SK-MEL-5 (cell line): Measurements from ENCODE around the gene HNRNPM. TPM values are rescaled to one million over a fixed set of nuclear protein-coding genes. Genes with fewer than 3 reads are reported as not detected.

Source experiments
- DNase-seq: peaks from one replicate; pipeline ENCODE4 v3.0.0-alpha.2; 2016; ENCODE audit warnings: low read depth, low spot score
- in situ Hi-C: cut with HindIII; loops from 2 replicates; pipeline ENCODE4 v1.10.0; 2016; ENCODE audit warnings: low sequenced_read_pairs, high pct_unique_total_duplicates, low pct_unique_long_range_greater_than_20kb
- total RNA-seq: library from RNA; depleted of rRNA; stranded (reverse); fragments of >200 nt; shearing (Covaris generic); gene quantifications from 2 replicates; pipeline ENCODE4 v1.2.3, GENCODE V29; 2014

Gene HNRNPM
- total RNA-seq, 1 experiment from 2014 or later = 56.1 TPM

- in situ Hi-C loops = no loop called here
- no peak for DNase-seq
Measured at GRCh38 chr19:8453616-8454015, 8.8 kb downstream of the HNRNPM start.

GRCh38 chr19:8454218-8454617 is 9.4 kb downstream of the HNRNPM start:
- in situ Hi-C loops = no loop called here

GRCh38 chr19:8455018-8455417 is 10.2 kb downstream of the HNRNPM start:
- DNase-seq = no peak
- in situ Hi-C loops = no loop called here

More at GRCh38 chr19:8454218-8454617, 9.4 kb downstream of the HNRNPM start:
- no peak for DNase-seq

GRCh38 chr19:8456064-8456463 is 11.3 kb downstream of the HNRNPM start:
- DNase-seq = peak; percentile 8
- in situ Hi-C loops = no loop called here

GRCh38 chr19:8457209-8457608 is 12.4 kb downstream of the HNRNPM start:
- no peak for DNase-seq
- in situ Hi-C loops = no loop called here

GRCh38 chr19:8457827-8458226 is 13.1 kb downstream of the HNRNPM start:
- no peak for DNase-seq
- in situ Hi-C loops = no loop called here

- in situ Hi-C loops = no loop called here
- DNase-seq = no peak
Measured at GRCh38 chr19:8458380-8458779, 13.6 kb downstream of the HNRNPM start.

- no peak for DNase-seq
- in situ Hi-C loops = no loop called here
Measured at GRCh38 chr19:8459095-8459494, 14.3 kb downstream of the HNRNPM start.

- no peak for DNase-seq
- in situ Hi-C loops = no loop called here
Measured at GRCh38 chr19:8459520-8460270, 14.9 kb downstream of the HNRNPM start.

- in situ Hi-C loops = no loop called here
- peak; percentile 13 for DNase-seq
Measured at GRCh38 chr19:8460516-8461298, 15.9 kb downstream of the HNRNPM start.

- in situ Hi-C loops = no loop called here
- no peak for DNase-seq
Measured at GRCh38 chr19:8461376-8461775, 16.6 kb downstream of the HNRNPM start.

GRCh38 chr19:8461891-8462290 is 17.1 kb downstream of the HNRNPM start:
- DNase-seq = no peak
- in situ Hi-C loops = no loop called here

GRCh38 chr19:8462571-8462970 is 17.8 kb downstream of the HNRNPM start:
- DNase-seq = no peak
- in situ Hi-C loops = no loop called here

- DNase-seq = no peak
- in situ Hi-C loops = no loop called here
Measured at GRCh38 chr19:8463365-8463764, 18.6 kb downstream of the HNRNPM start.

GRCh38 chr19:8466018-8466417 is 21.2 kb downstream of the HNRNPM start:
- no peak for DNase-seq

GRCh38 chr19:8468124-8468523 is 23.3 kb downstream of the HNRNPM start:
- in situ Hi-C loops = no loop called here
- DNase-seq = no peak

More at GRCh38 chr19:8466018-8466417, 21.2 kb downstream of the HNRNPM start:
- in situ Hi-C loops = no loop called here

GRCh38 chr19:8468761-8469373 is 24.1 kb downstream of the HNRNPM start:
- DNase-seq = no peak
- in situ Hi-C loops = no loop called here

- in situ Hi-C loops = no loop called here
- DNase-seq = no peak
Measured at GRCh38 chr19:8469613-8470368, 25.0 kb downstream of the HNRNPM start.
